Peyer's patch (tissue), 4 donors: ENCODE measurements around the gene NFATC4.

Experiments used
- CTCF ChIP-seq, 6 experiments: fragments of 450-650 bp in 4 of 6; fragments of 200-600 bp in 2 of 6; sonication (generic) in 1 of 6; IDR thresholded peaks; one replicate each; pipeline ENCODE4 v1.5.1; 2017 to 2019; ENCODE audit warnings: antibody characterized with exemption in 6 of 6, mild to moderate bottlenecking in 3 of 6, moderate library complexity in 1 of 6
- POLR2A ChIP-seq, 2 donors: fragments of 450-650 bp; IDR thresholded peaks; one replicate each; pipeline ENCODE4 v1.5.1; 2017; ENCODE audit warnings: antibody characterized with exemption in 2 of 2, mild to moderate bottlenecking in 2 of 2, moderate library complexity in 2 of 2

DNA sequence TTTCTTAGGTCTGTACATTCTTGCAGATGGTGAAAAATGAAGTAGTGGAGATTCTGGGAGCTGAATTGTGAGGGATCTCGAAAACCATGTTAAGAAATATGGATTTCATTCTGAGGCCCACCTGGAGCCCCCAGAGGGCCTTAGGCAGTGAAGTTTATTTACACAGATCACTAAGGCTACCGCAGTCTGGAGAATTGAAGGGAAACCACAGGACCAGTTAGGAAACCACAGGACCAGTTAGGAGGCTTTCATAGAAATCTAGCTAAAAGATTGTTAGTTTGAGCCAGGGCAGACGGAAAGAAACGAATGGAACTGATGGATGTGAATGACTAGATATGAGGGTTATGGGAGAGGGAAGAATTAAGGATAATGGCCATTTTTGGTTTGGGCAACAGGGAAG is 54.3 kb downstream of the NFATC4 start:
- TF ChIP-seq CTCF (IDR thresholded peaks at IDR 0.05) (no peak), POLR2A (IDR thresholded peaks at IDR 0.05) (no peak)
